AG08396 (cell line): ENCODE data around the gene WWC1.

Experiments used
- DNase-seq: peaks from one replicate; pipeline ENCODE4 v3.0.0; 2012; ENCODE audit warnings: low spot score, mixed read lengths

WWC1 gene

DNA sequence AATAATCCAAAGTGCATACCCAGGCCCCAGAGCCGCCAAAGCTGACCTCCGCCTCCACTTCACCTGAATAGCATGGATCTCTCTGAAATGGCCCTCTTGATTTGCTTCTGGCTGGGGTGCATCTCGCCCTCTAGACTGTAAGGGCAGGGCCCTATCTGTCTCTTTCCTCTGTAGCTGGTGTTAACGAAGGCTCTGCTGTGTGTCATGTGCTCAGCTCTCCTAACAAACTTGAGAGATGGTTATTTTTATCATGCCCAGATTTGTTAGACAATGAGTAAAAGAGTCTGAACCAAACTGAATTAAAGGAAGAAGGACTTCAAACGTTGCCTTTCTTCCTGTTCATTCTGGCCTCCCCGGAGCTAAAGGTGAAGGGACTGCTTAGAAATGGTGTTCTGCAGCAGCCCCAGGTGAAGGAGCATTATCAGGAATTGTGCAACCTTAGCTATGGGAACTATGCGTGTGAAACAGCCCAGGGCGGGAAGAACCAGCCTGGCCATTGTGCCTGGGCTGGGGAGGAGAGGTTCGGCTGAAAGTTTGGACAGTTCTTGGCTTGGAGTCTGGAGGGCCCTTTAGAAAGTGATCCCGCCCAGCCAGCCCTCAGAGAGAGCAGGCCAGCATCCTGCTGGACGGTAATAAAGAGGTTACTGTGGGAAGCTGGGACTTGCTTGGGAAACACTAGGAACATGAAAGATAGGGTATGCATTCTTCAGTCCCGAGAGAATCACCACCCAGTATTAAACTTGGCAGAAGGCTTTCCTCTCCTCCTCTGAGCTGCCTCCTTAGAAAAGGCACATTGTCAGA, 73.5 kb downstream of the WWC1 start:
- DNase-seq = peak; percentile 33

DNA sequence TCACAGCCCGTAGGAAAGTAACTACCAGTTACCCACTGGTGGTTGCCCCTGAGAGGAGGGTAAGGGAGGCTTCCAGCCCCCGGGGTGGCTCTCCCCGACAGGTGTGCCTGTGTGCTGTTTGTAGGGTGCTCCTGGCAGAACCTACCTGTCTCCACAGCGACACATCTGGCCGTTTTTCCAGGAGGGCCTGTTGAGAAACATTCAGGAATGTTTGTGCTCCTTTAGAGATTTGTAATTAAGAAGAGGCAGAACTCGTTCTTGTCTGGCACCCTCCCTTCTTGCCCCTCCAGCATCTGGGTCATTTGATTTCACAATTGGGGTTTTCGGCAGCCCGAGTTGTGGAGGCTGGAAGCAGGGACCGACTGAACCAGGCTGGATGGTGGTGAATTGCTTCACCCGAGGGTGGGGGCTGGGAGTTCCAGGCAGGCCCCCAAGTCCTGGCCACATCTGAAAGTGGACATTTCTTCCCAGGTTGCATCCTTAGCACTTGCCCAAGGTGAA, 74.2 kb downstream of the WWC1 start:
- no peak for DNase-seq

GRCh38 chr5:168366116-168366515, 74.7 kb downstream of the WWC1 start:
- peak; percentile 46 for DNase-seq

- DNase-seq = no peak
Observed at GRCh38 chr5:168368854-168369253, 77.4 kb downstream of the WWC1 start.

- no peak for DNase-seq
Observed at GRCh38 chr5:168370831-168371230, 79.4 kb downstream of the WWC1 start.

DNA sequence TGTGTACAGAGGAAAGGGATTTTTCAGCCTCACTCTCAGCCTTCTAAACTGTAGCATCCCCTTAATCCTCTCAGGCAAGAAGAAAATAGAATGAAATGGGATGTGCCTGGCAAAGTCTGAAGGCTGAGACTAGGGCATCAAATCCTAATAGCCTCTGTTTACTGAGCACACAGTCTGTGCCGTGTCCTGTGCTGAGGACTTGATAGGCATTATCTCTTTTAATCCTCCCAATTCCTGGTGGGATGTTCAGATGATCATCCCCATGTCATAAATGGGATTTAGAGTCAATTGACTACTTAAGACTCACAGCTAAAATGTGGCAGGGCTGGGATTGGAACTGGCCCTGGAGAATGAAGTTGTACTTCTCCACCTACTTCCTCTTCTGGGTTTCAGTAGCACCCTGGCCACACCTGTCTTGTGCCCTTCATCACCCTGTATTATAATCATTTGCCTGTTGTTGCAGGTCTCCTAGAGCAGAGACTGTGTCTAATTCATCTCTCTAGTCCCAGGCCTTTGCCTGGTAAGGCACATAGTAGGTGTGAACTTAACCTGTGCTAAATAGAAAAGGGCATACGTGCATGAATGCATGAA, 81.0 kb downstream of the WWC1 start:
- no peak for DNase-seq

DNA sequence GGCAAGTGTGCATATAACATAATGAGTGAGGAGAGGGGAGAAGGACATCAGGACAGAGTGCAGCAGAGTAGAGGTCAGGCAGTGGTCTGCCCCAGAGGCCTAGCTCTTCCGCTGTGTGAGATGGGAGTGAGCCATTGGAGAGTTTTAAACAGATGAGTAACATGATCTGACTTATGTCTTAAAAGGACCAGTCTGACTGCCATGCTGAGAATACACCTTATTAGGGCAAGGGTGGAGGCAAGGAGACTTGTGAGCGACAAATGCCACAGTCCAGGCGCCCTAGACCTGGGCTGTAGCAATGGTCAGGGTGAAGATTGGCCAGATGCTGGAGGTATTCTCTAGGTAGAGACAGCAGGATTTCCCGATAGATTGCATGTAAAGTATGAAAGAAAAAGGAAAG, 83.1 kb downstream of the WWC1 start:
- no peak for DNase-seq

GRCh38 chr5:168375214-168375613, 83.8 kb downstream of the WWC1 start:
- DNase-seq = no peak

DNA sequence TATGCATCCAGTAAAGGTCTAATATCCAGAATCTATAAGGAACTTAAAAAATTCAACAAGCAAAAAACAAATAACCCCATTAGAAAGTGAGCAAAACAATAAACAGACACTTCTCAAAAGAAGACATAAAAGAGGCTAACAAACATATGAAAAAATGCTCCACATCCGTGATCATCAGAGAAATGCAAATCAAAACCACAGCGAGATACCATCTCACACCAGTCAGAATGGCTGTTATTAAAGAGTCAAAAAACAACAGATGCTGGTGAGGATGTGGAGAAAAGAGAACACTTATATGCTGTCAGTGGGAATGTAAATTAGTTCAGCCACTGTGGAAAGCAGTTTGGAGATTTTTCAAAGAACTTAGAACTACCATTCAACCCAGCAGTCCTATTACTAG, 86.1 kb downstream of the WWC1 start:
- DNase-seq = no peak

GRCh38 chr5:168378741-168379140, 87.3 kb downstream of the WWC1 start:
- no peak for DNase-seq

DNA sequence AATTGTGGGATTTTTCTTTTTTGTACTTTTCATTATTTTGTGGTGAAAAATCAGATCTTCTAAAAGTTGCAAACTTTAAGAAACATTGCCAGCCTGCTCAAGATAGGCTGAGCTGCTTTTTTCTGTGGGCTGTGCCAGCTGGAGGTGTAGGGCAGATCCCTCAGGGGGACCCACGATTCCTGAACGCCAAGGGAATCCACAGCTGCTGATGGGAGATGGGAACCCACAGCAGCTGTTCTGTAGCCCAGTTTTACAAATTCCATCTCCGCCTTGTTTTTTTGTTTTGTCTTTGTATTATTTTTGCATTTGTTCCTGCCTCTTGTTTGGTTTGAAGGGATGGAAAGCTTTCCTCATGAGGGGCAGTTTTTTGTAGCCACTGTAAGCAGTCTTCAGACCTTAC, 91.0 kb downstream of the WWC1 start:
- no peak for DNase-seq

- no peak for DNase-seq
Observed at GRCh38 chr5:168390491-168390890, 99.0 kb downstream of the WWC1 start.

DNA sequence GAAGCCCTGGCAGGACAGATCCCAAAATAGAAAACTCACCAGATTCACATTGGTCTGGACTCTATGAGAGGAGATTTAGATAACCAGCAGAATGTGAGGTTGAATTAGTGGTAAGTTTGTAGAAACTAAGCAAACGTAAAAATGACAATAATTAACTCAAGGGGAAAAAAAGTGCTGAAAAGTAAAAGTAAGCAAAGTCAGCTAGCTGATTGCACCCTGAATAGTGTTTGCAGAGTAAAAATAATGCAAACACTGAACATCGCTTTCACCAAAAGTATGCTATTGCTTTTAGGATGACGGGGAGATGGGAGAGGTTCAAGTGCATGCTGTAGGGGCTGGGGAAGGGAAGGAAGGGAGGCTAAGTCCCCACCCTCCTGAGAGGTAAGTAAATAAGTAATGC, 102.3 kb downstream of the WWC1 start:
- no peak for DNase-seq

DNA sequence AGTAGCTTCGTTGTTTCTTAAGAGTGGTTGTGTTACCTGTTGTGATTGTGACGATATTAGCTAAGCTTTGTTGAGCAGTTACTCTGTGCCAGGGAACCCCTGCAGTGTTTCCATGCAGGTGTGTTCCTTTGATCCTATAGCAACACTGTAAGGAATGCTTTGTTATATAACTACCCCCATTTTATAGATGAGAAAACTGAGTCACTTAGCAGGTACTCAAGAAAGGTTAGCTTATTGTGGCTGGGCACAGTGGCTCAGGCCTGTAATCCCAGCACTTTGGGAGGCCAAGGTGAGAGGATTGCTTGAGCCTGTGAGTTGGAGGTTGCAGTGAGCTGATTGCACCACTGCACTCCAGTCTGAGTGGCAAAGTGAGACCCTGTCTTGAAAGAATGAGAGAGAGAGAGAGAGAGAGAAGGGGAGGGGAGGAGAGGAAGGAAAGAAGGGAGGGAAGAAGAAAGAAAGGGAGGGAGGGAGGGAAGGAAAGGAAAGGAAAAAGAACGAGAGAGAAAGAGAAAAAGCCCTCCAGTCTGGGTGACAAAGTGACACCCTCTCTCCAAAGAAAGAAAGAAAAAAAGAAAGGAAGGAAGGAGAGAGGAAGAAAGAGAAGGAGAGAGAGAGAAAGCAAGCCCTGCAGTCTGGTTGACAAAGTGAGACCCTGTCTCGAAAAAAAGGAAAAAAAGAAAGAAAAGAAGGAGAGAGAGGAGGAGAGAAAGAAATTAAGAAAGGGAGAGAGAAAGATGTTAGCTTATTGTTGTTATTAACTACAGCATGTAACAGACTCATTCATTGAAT, 109.2 kb downstream of the WWC1 start:
- DNase-seq = no peak

- DNase-seq = no peak
Observed at GRCh38 chr5:168401226-168401625, 109.8 kb downstream of the WWC1 start.

DNA sequence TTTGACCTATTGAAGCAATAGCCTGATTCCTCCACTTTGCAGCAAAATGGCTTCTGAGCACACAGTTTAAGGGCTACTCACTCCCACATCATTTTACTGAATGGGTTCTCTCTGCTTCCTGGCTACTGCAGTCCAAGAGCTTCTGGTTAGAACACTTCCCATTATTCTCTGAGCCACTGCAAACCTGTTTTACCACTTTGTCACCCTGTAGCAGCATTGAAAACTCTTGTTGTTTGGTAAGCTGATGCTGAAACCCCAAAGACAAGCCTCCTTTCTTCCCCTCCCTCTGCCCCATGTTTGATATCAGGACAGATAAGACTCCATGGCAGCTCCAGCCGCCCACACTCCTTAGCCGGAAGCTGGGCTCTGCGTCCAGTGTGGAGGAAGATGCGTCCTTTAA, 110.4 kb downstream of the WWC1 start:
- DNase-seq = no peak

DNA sequence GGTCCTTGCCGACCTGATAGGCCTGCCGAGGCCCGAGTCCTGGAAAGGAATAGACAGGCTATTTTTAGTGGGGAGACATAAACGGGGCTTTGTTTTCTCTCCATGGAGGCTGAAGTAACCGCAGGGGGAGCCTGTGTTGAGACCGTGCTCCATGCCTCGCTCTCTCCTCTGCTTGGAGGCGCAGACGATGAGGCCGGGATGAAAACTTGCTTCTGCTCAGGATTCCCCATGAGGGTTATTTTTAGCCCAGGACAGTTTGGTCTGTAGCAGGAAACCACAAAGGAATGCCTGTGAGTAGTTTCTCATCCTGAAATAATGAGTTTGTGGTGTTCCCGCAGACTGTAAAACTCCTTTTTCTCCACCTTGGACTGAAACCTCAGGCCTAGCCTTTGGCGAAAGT, 112.9 kb downstream of the WWC1 start:
- peak; percentile 77 for DNase-seq

DNA sequence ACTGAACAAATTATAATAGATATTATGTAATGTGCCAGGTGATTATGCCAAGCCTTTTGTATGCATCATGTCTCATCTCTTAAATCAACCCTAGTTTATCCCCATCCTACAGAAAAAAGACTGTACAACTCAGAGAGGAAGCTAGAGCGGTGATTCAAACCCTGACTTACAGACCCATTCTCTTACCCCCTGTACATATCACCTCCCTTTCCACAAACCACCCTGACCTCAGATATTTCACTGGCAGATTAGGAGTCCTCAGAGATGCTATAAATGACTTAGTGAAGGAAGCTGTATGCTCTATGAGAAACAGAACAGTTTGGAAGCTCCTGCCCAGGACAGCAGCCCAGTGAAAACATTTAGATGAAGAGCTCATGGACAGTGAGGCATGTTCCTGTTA, 115.8 kb downstream of the WWC1 start:
- DNase-seq = no peak

- no peak for DNase-seq
Observed at GRCh38 chr5:168408561-168409305, 117.3 kb downstream of the WWC1 start.

- DNase-seq = peak; percentile 58
Observed at GRCh38 chr5:168409591-168410458, 118.4 kb downstream of the WWC1 start.

DNA sequence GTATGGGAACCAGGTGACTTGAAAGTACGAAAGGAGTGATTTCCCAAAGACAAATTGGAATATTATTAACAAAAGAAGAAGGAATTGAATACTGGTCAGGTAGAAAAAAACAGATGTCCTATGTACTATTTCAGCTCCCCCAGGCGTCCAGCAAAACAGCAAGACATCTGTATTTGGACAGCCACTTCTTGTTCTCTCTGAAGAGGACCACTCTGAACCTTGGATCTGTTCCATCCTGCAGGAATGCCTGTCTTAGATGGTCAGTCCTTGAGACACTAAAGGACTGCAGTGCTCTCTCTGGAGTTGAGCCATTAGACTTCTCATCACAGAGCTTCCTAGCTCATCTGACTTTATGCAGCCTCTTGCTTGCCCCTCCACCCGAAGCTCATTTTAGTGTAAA, 120.4 kb downstream of the WWC1 start:
- DNase-seq = no peak
